ENCODE results near the gene PSORS1C2.

GRCh38 chr6:31163922-31164321 is 25.1 kb upstream of the PSORS1C2 start:
- TF ChIP-seq, protein P1, sequence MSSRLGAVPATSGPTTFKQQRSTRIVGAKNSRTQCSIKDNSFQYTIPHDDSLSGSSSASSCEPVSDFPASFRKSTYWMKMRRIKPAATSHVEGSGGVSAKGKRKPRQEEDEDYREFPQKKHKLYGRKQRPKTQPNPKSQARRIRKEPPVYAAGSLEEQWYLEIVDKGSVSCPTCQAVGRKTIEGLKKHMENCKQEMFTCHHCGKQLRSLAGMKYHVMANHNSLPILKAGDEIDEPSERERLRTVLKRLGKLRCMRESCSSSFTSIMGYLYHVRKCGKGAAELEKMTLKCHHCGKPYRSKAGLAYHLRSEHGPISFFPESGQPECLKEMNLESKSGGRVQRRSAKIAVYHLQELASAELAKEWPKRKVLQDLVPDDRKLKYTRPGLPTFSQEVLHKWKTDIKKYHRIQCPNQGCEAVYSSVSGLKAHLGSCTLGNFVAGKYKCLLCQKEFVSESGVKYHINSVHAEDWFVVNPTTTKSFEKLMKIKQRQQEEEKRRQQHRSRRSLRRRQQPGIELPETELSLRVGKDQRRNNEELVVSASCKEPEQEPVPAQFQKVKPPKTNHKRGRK (CRISPR knock-in tag; IDR thresholded peaks at IDR 0.05; ENCODE audit: borderline replicate concordance): no peak
- TF ChIP-seq CREM (CRISPR knock-in tag; IDR thresholded peaks at IDR 0.05) (no peak), CTCF (IDR thresholded peaks at IDR 0.05) (no peak), NR1H2 (CRISPR knock-in tag; IDR thresholded peaks at IDR 0.05) (no peak), E2F1 (CRISPR knock-in tag; IDR thresholded peaks at IDR 0.05) (no peak), ESRRA (CRISPR knock-in tag; IDR thresholded peaks at IDR 0.05; ENCODE audit: borderline replicate concordance) (no peak), TP53 (CRISPR knock-in tag; IDR thresholded peaks at IDR 0.05) (no peak)
- TF ChIP-seq, protein P2, sequence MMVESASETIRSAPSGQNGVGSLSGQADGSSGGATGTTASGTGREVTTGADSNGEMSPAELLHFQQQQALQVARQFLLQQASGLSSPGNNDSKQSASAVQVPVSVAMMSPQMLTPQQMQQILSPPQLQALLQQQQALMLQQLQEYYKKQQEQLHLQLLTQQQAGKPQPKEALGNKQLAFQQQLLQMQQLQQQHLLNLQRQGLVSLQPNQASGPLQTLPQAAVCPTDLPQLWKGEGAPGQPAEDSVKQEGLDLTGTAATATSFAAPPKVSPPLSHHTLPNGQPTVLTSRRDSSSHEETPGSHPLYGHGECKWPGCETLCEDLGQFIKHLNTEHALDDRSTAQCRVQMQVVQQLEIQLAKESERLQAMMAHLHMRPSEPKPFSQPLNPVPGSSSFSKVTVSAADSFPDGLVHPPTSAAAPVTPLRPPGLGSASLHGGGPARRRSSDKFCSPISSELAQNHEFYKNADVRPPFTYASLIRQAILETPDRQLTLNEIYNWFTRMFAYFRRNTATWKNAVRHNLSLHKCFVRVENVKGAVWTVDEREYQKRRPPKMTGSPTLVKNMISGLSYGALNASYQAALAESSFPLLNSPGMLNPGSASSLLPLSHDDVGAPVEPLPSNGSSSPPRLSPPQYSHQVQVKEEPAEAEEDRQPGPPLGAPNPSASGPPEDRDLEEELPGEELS (CRISPR knock-in tag; IDR thresholded peaks at IDR 0.05): no peak
- TF ChIP-seq, protein P3, sequence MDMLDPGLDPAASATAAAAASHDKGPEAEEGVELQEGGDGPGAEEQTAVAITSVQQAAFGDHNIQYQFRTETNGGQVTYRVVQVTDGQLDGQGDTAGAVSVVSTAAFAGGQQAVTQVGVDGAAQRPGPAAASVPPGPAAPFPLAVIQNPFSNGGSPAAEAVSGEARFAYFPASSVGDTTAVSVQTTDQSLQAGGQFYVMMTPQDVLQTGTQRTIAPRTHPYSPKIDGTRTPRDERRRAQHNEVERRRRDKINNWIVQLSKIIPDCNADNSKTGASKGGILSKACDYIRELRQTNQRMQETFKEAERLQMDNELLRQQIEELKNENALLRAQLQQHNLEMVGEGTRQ (CRISPR knock-in tag; IDR thresholded peaks at IDR 0.05): no peak

Data from WTC11 (cell line).